GM21381 (cell line): Measurements from ENCODE around the gene EGLN2.
"Not testable (repeated sequence)": the region's sequence is repeated elsewhere in the genome, so short reads cannot be mapped to it uniquely, and the experiment has no call there.

Source experiments
- ATAC-seq: cut with Tn5 transposase; IDR thresholded peaks from one replicate; pipeline ENCODE4 v1.9.1; 2021; ENCODE audit warnings: mild to moderate bottlenecking, moderate library complexity; ENCODE audit not compliant: unreplicated experiment

EGLN2 gene

GRCh38 chr19:40815223-40815622 is 16.2 kb downstream of the EGLN2 start:
- ATAC-seq = no peak

DNA sequence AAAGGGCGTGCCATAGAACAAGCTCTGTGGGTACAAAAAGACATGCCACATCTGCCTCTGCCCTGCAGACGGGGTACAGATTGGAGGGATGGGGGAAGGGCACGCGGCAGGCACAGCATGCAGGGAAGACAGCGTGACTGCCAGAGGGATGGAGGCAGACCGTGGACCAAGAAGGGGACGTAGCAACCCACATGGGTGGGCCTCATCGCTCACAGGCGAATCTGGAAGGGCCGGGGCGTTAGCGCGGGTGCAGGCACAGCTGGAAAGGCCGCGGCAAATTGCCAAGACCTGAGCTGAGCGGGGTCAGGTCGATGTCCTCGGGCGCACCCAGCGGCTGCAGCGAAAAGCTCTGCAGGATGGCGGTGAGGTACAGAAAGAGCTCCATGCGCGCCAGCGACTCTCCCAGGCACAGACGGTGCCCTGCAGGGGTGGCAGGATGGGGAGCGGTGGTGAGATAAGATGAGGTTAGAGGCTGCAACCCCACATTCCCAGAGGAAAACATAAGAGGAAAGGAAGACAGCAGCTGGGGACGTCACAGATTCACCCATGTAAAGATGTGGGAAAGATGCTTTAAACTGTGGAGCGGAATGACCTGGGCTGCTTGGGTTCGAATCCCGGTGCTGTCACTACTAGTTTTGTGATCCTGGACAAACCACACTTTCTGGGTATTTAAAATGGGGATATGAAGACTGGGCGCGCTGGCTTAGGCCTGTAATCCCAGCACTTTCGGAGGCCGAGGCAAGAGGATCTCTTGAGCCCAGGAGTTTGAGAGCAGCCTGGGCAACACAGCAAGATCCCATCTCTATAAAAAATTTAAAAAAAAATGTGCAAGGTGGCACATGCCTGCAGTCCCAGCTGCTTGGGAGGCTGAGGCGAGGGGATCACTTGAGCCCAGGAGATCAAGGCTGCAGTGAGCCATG is 19.7 kb downstream of the EGLN2 start:
- ATAC-seq = not testable (repeated sequence)

DNA sequence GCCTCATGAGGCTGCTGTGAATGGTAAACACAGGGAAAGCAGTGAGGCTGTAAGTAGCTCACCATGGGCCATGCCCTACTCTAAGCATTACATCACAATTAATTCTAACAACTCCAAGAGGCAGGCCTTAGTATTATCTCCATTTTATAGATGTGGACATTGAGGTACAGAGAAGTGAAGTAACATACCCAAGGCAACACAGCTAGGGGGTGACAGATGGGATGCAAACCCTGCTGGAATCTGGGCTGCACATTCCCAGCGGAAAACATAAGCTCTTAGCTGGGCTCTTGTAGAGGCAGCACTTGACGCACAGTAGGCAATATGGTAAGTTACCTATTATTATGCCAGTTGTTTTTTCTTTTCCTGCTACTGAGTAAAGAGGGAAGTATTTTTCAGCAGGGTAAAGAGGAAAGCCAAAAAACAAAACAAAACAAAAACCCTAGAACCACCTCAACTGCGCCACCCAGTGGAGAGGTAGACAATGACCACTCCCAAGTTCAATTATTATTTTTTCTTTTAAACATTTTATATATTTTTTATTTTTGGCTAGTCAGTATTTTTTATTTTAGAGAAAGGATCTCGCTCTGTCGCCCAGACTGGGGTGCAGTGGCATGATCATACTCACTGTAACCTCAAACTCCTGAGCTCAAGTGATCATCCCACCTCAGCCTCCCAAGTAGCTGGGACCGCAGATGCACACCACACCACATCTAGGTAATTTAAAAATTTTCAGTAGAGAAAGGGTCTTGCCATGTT is 20.7 kb downstream of the EGLN2 start:
- ATAC-seq = not testable (repeated sequence)

DNA sequence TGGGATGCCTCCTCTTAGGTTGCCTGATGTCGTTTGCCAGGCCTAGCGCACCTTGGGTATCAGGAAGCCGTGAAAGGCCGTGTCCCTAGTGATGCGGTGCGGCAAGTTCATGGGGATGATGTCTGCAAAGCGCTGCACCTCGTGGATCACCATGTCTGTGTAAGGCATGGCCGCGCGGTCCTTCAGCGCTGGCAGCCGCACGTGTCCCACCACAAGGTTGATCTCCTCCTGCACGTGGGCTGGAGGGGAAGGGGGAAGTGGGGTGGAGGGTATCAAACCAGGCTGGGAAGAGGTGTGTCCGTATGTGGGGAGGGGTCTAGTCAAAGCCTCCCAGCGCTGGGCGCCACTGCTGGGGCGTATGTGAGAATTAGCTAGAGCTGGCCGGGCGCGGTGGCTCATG is 23.2 kb downstream of the EGLN2 start:
- ATAC-seq = no peak

GRCh38 chr19:40822704-40823553 is 23.9 kb downstream of the EGLN2 start:
- ATAC-seq = not testable (repeated sequence)

DNA sequence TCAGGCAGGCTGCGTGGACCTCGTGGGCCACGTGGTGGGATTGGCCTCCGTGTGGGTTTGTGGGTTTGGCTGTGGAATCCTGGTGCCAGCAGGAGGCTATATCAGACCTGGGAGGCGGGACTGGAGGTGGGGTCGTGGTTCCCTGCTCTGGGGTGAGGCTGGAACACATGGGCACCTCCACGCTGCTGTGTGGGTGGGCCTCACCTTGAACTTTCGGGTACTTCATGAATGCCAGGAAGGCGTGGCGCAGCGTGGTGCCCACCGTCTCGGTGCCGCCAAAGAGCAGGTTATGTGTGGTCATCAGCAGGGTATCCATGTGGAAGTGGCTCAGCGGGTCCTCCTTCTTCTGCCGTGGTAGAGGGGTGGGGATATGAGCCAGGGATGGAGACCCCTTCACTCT is 25.9 kb downstream of the EGLN2 start:
- not testable (repeated sequence) for ATAC-seq

DNA sequence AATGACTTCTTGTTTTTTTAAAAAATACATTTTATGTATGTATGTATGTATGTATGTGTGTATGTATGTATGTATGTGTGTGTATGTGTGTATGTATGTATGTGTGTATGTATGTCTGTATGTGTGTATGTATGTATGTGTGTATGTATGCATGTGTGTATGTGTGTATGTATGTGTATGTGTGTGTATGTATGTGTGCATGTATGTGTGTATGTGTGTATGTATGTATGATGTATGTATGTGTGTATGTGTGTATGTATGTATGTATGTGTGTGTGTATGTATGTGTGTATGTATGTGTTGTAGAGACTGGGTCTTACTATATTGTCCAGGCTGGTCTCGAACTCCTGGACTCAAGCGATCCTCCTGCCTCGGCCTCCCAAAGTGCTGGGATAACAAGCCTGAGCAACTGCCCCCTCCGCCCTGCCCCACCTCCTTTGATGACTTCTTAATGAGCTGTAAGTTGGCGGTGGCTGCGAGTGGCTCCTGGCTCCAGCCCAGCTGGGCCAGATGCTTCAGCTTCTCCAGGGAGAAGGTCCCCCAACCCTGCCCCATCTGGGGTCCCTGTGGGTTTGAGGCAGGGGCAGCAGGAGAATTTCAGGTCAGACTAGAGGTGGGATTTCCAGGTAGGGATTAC is 26.6 kb downstream of the EGLN2 start:
- not testable (repeated sequence) for ATAC-seq

DNA sequence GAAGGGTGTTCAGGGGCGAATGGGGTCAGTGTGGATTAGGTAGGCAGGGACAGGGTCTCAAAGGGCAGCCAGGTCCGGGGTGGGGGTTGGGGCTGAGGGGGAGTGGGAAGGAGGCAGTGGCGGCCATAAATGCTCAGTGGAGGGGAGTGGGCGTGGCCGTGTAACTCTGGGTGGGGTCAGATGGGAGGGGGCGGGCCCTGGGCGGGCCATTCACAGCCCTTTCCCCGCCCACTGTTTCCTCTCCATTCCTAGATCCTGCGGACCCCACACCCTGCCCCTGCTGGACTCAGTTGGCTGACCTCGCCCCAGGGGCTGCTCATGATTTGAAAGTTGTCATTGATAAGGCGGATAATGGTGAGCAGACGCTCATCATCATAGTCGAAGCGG is 27.3 kb downstream of the EGLN2 start:
- ATAC-seq = not testable (repeated sequence)

- not testable (repeated sequence) for ATAC-seq
Observed at GRCh38 chr19:40826699-40827385, 27.9 kb downstream of the EGLN2 start.

DNA sequence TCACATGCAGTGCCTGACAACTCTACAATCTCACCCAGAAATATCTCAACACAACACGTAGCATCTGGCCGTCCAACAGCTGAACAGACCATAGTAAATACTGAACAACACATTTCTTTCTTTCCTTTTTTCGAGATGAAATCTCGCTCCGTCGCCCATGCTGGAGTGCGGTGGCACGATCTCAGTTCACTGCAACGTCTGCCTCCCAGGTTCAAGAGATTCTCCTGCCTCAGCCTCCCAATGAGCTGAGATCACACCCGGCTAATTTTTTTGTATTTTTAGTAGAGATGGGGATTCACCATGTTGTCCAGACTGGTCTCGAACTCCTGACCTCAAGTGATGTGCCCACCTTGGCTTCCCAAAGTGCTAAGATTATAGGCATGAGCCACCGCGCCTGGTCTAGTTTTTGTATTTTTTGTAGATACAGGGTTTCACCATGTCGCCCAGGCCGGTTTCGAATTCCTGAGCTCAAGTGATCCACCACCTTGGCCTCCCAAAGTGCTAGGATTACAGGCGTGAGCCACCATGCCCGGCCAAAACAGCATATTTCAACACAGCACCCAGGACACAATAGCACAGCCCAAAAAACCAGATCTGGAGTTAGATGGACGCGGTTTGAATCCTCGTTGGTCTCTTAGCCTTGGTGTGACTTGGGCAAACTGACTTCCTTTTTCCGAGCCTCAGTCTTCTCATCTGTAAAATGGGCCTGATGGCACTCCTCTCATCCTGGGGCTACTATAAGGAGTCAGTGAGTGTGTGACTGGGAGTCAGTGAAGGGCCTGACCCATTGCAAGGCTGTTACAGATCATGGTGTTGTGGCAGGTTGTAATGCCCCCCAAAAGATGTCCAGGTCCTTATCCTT is 28.6 kb downstream of the EGLN2 start:
- no peak for ATAC-seq

- ATAC-seq = no peak
Observed at GRCh38 chr19:40829205-40829604, 30.2 kb downstream of the EGLN2 start.

- not testable (repeated sequence) for ATAC-seq
Observed at GRCh38 chr19:40830741-40831140, 31.8 kb downstream of the EGLN2 start.

GRCh38 chr19:40831502-40832430 is 32.8 kb downstream of the EGLN2 start:
- no peak for ATAC-seq

DNA sequence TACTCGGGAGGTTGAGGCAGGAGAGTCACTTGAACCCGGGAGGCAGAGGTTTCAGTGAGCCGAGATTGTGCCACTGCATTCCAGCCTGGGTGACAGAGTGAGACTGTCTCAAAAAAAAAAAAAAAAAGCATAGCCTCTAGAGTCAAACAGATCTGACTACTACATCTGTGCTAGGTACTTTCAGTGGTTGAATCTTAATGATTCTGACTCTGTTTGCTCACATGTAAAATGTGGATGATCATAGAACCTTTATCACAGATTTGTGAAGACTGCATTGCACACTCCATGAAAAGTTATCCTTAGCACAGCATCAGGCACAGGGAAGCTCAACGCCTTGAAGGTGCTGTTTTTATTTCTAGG is 33.4 kb downstream of the EGLN2 start:
- ATAC-seq = not testable (repeated sequence)

- not testable (repeated sequence) for ATAC-seq
Observed at GRCh38 chr19:40833728-40834533, 34.9 kb downstream of the EGLN2 start.

DNA sequence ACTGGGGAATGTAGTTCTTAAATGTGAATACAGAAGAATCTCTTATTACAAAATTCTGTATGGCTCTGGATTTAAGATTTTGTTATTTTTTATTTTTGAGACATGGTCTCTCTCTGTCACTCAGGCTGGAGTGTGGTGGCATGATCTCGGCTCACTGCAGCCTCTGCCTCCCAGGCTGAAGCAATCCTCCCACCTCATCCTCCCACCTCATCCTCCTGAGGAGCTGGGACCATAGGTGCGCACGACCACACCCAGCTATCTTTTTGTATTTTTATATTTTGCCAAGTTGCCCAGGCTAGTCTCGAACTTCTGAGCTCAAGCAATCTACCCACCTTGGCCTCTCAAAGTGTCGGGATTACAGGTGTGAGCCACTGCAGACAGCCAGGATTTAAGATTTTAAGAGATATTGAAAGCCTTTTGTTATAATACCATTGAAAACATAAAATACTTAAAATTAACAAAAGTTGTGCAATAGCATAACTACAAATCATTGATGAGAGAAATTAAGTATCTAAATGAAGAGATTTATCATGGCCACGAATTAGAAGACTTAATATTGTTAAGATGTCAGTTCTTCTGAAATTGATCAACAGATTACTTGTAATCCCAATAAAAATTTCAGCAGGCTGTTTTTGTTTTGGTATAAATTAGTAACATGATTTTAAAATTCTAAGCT is 37.9 kb downstream of the EGLN2 start:
- ATAC-seq = no peak

DNA sequence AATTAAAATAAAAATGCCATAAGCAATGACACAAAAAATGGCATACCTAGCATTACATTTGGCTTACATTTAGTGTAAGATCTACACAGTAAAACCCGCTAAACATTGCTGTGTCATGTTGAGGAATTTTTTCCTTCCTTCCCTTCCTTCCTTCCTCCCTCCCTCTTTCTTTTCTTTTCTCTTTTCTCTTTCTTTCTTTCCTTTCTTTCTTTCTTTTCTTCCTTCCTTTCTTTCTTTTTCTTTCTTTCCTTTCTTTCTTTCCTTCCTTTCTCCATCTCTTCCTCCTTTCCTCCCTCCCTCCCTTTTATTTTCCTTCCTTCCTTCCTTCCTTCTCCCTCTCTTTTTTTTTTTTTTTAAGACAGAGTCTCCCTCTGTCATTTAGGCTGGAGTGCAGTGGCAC is 39.5 kb downstream of the EGLN2 start:
- not testable (repeated sequence) for ATAC-seq
